Coronary artery (tissue), 2 donors: ENCODE data around the gene WWC1.

ENCODE experiments used
- DNase-seq: peaks from one replicate; pipeline ENCODE4 v3.0.0-alpha.2; 2017; ENCODE audit warnings: low spot score
- H3K27ac ChIP-seq, 2 donors: fragments of 200-600 bp; sonication (generic); one replicate each; pipeline ENCODE4 v1.5.1; 2016 to 2019
- H3K4me3 ChIP-seq: fragments of 200-600 bp; sonication (generic); 2 replicates; pipeline ENCODE4 v1.5.1; 2016; ENCODE audit warnings: mild to moderate bottlenecking, moderate library complexity
- CTCF ChIP-seq: fragments of 200-600 bp; sonication (generic); IDR thresholded peaks from one replicate; pipeline ENCODE4 v1.5.1; 2019; ENCODE audit warnings: antibody characterized with exemption

The WWC1 gene

GRCh38 chr5:168364750-168365550 lies 73.5 kb downstream of the WWC1 start:
- H3K27ac ChIP-seq = no peak overlapping the region

GRCh38 chr5:168365581-168366081 lies 74.2 kb downstream of the WWC1 start:
- H3K4me3 ChIP-seq = no peak overlapping the region
- TF ChIP-seq CTCF = no peak
- H3K27ac ChIP-seq = no peak overlapping the region
- DNase-seq = no peak

More at GRCh38 chr5:168364750-168365550, 73.5 kb downstream of the WWC1 start:
- no peak for DNase-seq
- H3K4me3 ChIP-seq = no peak overlapping the region
- TF ChIP-seq CTCF = no peak

- DNase-seq = no peak
- no peak overlapping the region for H3K4me3 ChIP-seq
- no peak for TF ChIP-seq CTCF
- H3K27ac ChIP-seq = no peak overlapping the region
Observed at GRCh38 chr5:168366116-168366515, 74.7 kb downstream of the WWC1 start.

- no peak for DNase-seq
- H3K27ac ChIP-seq = no peak overlapping the region
- H3K4me3 ChIP-seq = no peak overlapping the region
- TF ChIP-seq CTCF = no peak
Observed at GRCh38 chr5:168368854-168369253, 77.4 kb downstream of the WWC1 start.

GRCh38 chr5:168370831-168371230 lies 79.4 kb downstream of the WWC1 start:
- no peak for DNase-seq
- Histone ChIP-seq H3K27ac (no peak overlapping the region), H3K4me3 (no peak overlapping the region)
- TF ChIP-seq CTCF = no peak

- TF ChIP-seq CTCF = no peak
- DNase-seq = no peak
- Histone ChIP-seq H3K4me3 (no peak overlapping the region), H3K27ac (no peak overlapping the region)
Observed at GRCh38 chr5:168372356-168372946, 81.0 kb downstream of the WWC1 start.

GRCh38 chr5:168374532-168374931 lies 83.1 kb downstream of the WWC1 start:
- Histone ChIP-seq H3K27ac (no peak overlapping the region), H3K4me3 (no peak overlapping the region)
- DNase-seq = no peak
- TF ChIP-seq CTCF = no peak
